GM18519 (cell line): ENCODE data around the gene EDC4.

ENCODE experiments used
- ATAC-seq: cut with Tn5 transposase; IDR thresholded peaks from one replicate; pipeline ENCODE4 v1.9.1; 2021; ENCODE audit warnings: mild to moderate bottlenecking, moderate library complexity; ENCODE audit not compliant: unreplicated experiment, low FRiP score

EDC4 gene

GRCh38 chr16:67928561-67929364, 55.9 kb downstream of the EDC4 start:
- ATAC-seq, result no peak

- ATAC-seq, result no peak
These were observed 57.3 kb downstream of the EDC4 start for GRCh38 chr16:67930191-67930590.

GRCh38 chr16:67930678-67931211, 57.9 kb downstream of the EDC4 start:
- no peak for ATAC-seq
